ENCODE measurements around the gene HHIPL2.
"Not testable (repeated sequence)": the region's sequence is repeated elsewhere in the genome, so short reads cannot be mapped to it uniquely, and the experiment has no call there.

HHIPL2 gene

DNA sequence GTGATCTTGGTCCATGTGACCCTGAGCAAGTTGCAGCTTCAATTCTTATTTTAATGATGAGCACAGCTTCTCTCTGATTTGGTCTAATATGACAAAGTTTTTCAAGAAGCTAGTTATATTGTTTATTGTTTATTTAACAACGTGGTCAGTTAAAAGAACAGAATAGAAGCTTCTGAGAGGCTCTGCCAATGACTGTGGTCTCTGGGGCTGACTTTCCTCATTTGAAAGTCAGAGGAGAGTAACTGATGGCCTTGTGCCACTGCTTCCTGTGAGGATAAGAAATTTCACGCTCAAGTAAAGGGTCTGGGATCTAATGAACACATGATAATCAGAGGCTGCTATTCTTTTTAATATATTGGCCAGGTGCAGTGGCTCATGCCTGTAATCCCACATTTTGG is 7.3 kb downstream of the HHIPL2 start:
- no peak for DNase-seq

DNA sequence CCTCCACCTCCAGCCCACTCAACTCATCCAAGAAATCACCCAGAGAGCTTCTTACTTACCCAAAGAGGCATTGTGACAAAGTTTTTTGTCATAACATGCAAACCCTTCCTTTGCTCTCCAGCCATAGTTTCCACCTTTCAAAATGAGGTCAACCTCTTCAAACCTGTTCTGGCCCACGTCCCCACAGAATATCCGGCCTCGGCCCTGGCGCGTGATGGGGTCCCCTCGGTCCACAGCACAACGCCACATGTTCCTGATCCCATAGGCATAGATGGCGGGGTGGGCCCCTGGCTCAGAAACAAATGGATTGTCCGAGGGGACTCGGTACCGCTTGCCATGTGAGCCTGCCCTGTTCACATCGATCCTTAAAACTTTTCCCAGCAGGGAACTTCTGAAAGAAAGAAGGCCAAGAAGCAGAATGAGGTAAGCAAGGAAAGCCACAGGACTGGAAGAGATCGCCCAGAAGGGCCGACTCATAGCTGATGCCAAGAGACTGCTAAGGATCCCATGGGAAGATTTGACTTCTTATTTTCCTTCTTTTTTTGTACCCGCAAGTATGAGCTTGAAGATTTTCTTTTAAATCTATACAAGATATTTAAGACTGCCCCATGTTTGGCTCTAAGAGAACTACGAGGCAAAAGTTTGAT is 7.8 kb downstream of the HHIPL2 start:
- no peak for DNase-seq

DNA sequence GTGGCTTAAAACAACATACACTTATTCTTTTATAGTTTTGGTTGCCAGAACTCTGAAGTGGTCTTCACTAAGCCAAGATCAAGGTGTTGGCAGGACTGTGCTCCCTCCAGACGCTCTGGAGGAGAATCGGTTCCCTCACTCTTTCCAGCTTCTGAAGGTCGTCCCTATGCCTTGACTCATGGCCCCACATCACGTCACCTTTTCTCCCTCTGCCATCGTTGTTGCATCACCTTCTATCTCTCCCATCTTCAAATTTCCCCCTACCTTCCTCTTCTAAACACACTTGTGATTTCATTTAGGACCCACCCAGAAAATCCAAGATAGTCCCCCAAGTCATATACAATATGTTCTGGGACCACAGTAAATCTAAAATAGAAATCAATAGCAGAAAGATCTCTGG is 12.4 kb downstream of the HHIPL2 start:
- no peak for DNase-seq

DNA sequence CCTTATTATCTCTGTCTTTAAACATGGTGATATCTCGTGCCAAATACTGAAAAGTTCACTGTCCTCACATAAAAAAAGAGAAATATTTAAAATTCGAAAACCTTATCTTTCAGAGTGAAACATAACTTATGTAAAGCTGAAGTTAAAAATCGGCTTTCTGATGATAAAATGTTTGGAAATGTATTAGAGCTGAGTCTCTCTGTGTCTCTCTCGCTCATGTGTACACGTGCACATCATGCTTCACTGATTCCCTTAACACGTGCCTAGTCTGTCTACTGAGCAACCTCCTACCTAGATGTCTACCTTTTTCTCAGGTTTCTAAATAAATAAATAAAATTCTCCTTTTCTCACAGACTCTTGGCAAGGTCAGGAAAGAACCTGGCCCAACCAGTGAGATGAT is 17.1 kb downstream of the HHIPL2 start:
- DNase-seq = no peak

DNA sequence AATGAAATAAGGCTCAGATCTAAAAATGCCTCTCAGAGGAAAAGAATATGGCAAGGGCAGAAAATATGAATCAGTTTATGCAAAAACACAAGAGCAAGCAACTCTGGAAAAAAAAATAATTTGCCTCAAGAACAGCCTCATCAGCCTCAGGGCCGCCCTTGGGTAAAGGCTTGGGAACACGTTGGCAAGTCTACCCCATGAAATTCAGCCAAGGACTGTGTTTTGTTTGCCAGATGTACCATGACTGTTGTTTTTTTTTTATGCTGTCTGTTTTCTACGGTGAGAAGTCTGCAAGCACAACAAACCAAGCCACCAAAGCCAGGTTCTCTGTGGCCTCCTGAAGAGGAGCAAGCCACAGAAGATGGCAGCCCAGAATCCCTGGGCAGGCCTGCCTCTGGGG is 18.0 kb downstream of the HHIPL2 start:
- no peak for DNase-seq

DNA sequence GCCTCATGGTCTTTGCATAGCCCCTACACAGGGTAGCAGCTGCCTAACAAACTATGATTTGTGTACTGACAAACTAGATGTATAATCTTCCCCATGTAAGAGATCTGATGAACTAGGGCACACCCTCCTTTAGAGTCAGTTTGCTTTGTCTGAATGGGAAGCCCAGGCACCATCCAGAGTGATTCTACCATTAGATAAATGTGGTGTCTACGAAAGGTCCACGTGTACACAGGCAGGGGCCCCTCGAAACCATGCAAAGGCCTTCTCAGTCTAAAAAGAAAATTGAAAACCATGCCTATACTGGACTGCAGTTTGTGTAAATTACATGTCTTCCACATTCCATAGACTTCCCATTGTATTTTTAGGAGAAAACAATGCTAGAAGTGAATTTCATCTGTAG is 18.7 kb downstream of the HHIPL2 start:
- DNase-seq = no peak

DNA sequence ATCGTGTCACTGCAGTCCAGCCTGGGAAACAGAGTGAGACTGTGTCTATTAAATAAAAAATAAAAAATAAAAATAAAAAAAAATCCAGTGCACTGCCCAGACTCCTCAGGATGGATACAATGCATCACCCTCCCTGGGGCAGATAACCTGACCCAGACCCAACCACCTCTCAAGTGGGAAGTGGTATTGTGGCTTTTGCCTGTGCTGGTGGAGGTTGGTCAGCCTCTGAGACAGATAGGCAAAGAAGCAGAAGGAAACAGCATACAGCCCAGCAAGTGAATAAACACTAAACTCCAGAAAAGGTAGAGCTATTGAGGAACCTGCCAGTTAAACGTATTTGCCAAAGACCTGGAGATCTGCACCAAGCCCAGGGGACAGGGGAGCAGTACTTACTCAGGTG is 22.0 kb downstream of the HHIPL2 start:
- DNase-seq = no peak

DNA sequence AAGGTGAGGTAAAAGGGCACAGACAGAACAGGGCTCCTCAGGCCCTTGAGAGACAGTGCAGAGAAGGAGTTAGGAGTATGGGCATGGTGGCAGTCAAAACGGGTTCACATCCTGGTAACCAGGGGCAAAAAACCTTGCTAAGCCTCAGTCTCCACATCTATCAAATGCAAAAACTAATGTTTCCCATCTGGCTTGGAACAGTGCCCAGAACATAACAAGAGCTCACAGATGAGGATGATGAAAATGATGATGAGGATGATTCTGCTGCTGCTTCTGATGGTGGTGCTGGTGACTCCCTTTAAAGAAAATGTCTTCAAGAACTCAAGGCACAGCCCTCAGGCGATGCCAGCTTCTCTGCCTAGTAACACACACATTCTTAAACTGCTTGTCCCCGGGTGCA is 24.1 kb downstream of the HHIPL2 start:
- DNase-seq = no peak

DNA sequence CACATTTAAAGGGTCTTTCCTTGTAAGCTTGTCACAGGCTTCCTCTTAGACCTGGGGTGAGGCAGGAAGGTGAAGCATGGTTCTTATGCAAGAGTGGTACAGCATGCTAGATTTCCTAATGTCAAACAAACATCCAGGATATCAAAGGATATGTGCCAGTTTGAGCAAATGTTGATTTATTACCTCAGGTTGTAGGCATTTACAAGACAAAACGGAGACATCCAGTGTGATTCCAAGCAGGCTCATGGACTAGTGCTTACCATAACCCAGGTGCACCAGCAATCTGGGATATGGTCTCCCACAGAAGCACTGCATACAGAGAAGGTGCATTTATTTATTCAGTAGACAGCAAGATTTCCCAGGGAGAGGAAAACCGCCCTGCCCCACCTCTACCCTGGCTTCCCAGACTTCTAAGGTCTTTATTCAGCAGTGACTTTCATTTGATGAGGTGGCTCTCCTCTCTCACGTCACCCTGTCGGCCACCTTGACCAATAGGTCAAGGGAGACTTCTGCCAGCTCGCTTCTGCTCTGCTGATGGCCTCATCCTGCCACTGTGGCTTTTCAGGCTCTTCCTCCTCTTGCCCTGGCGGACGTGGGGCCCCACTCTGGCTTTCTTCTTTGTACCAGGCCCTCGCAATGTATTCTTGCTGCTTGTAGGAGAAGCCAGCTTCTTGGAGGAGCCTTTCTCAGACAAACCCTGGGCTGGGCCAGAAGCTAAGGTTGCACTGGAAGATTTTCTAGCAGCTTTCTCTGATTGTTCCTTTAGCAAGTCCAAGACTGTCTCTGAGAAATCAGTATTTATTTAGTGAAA is 25.6 kb downstream of the HHIPL2 start:
- DNase-seq = no peak

DNA sequence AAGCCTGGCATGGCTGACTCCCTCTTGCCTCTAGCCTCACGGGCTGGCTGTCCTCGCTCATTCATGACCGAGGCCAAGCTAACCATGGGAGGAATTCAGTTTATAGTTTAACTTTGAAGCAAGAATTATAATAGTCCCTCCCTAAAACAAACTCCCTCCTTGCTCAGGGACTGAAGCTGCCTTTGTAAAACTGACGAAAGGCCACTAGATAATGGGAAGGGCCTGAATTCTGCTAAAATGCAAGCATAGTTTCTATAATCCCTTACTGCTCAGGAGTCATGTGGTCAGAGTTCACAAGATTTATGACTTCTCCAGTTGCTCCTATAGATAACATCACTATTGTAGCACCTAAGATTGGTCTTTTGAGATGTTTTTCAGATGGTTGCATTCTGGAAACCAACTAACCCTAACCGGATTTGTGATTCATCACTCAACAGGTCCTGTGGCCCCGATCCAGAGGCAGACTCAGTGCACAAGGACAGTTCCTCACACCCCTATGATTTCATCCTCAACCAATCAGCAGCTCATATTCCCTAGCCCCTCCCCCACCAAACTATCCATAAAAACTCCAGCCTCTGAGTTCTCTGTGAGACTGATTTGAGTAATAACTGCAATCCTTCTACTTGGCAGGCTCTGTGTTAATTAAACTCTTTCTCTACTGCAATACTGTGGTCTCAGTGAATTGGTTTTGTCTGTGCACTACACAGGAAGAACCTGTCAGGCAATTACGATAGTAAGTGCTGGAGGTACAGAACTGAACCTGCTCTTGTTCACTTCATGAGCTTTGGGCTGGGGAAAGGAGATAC is 26.4 kb downstream of the HHIPL2 start:
- DNase-seq = no peak

DNA sequence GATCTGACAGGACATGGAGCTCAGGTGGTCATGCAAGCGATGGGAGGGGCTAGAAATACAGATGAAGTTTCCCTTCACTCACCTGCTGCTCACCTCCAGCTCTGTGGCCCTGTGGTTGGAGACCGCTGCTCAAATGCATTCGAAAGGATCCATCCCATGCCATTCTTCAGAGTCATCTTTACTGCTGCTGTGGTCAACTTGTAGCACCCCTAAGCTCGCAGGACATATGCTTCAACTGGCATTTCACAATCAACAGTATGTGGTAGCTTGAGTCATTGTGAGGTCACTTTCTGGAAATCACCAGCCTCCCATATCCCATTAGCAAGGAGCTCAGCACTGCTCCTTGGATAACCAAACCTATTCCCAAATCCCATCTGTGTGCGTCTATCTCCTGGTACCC is 58.4 kb downstream of the HHIPL2 start:
- DNase-seq = not testable (repeated sequence)

DNA sequence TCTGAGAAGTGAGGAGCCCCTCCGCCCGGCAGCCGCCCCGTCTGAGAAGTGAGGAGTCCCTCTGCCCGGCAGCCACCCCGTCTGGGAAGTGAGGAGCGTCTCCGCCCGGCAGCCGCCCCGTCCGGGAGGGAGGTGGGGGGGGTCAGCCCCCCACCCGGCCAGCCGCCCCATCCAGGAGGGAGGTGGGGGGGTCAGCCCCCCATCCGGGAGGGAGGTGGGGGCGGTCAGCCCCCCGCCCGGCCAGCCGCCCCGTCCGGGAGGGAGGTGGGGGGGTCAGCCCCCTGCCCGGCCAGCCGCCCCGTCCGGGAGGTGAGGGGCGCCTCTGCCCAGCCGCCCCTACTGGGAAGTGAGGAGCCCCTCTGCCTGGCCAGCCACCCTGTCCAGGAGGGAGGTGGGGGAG is 60.1 kb downstream of the HHIPL2 start:
- DNase-seq = not testable (repeated sequence)

DNA sequence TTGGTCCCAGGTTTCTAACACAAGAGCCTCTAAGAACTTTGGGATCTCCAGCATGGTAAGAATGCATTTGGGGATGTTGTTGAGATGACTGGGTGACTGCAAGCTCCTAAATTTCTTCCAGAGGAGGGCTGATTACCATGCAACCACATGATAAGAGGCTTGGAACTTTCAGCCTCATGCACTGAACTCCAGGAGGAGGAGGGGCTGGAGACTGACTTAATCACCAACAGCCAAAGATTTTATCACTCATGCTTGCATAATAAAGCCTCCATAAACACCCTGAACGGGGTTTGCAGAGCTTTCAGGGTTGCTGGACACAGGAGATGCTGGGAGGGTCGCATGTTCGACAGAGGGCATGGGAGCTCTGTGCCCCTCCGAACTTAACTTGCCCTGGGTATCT is 63.9 kb downstream of the HHIPL2 start:
- DNase-seq = not testable (repeated sequence)

DNA sequence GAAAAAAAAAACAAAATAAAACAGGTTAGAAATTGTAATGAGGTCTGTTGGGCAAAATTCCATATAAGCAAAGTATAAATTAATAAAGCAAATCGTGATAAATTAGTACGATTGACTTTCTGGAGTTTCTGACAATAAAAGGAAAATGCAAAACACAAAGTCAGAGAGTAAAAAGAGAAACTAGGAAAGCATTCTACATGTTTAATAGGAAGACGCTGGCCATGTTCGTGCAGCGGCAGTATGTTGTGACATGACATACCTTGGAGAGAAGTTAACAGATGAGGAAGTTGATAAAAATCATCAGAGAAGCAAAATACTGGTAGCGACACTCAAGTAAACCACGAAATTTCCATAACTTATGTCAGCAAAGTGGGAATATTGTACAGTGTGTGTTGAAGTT is 68.3 kb downstream of the HHIPL2 start:
- DNase-seq = not testable (repeated sequence)

DNA sequence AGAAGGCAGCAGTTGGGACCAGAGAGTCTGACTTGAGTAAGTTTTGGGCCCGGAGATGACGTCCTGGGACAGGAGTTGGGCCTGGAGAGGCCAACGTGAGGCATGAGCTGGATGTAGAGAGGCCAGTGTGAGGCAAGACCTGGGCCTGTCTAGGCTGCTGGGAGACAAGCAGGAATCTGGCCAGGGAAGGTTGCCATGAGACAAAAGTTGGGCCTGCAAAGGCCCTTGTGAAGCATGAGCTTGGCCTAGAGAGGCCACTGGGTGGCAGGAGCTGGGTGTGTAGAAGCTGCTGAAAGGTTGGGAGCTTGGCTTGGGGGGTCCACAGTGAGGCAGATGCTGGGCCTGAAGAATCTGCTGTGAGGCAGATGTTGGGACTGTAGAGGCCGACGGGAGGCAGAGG is 71.5 kb downstream of the HHIPL2 start:
- not testable (repeated sequence) for DNase-seq

DNA sequence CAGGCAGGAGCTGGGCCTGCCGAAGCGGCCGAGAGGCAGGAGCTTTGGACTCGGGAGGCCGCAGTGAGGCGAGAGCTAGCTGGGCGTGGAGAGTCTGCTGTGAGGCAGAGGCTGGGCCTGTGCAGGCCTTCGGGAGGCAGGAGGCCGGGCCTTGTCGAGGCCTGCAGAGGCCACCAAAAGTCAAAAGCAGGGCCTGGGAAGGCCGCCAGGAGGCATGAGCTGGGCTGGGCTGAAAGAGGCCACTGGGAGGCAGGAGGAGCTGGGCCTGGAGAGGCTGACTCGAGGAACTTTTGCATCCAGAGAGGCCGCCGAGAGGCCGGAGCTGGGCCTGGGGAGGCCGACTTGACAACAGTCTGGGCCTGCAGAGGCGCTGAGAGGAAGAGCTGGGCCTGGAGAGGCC is 74.2 kb downstream of the HHIPL2 start:
- not testable (repeated sequence) for DNase-seq

DNA sequence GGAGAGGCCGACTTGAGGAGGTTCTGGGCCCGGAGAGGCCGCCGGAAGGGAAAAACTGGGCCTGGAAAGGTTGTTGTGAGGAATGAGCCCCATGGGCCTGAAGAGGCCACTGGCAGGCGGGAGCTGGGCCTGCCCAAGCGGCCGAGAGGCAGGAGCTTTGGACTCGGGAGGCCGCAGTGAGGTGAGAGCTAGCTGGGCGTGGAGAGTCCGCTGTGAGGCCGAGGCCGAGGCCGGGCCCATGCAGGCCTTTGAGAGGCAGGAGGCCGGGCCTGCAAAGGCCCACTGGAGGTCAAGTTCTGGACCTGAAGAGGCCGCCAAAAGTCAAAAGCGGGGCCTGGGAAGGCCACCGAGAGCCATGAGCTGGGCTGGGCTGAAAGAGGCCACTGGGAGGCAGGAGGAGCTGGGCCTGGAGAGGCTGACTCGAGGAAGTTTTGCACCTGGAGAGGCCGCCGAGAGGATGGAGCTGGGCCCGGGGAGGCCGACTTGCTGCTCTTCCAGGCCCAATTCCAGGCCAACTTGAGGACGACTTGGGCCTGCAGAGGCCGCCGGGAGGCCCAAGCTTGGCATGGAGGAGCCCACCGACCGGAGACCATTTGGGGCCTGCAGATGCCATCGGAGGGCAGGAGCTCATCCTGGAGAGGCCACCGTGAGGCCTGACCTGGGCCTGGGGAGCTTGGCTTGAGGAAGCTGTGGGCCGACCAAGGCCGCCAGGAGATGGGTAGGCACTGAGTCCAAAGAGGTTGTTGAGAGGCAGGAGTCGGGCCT is 74.9 kb downstream of the HHIPL2 start:
- not testable (repeated sequence) for DNase-seq

All from amygdala (tissue), 56 donors.